ENCODE results near the gene ALK.
"Not testable (repeated sequence)": the region's sequence is repeated elsewhere in the genome, so short reads cannot be mapped to it uniquely, and the experiment has no call there.

GRCh38 chr2:29824145-29824544 is 97.2 kb downstream of the ALK start:
- not testable (repeated sequence) for TF ChIP-seq CTCF (IDR thresholded peaks at IDR 0.05); POLR2A (IDR thresholded peaks at IDR 0.05; ENCODE audit: low read depth)

All from esophagus muscularis mucosa (tissue), 3 donors.